NCI-H2107 (cell line): ENCODE results near the gene CYP4A22.
"Not testable (repeated sequence)": the region's sequence is repeated elsewhere in the genome, so short reads cannot be mapped to it uniquely, and the experiment has no call there.

Experiments used
- DNase-seq: peaks from one replicate; lab custom pipeline; 2025; lab: John Stamatoyannopoulos, UW

Gene CYP4A22

GRCh38 chr1:47184822-47185677, 47.8 kb downstream of the CYP4A22 start:
- no peak for DNase-seq

GRCh38 chr1:47186267-47187185, 49.3 kb downstream of the CYP4A22 start:
- DNase-seq = no peak

GRCh38 chr1:47187231-47187925, 50.1 kb downstream of the CYP4A22 start:
- no peak for DNase-seq

- no peak for DNase-seq
Measured at GRCh38 chr1:47187926-47188250, 50.6 kb downstream of the CYP4A22 start.

- DNase-seq = no peak
Measured at GRCh38 chr1:47188791-47189785, 51.8 kb downstream of the CYP4A22 start.

- DNase-seq = no peak
Measured at GRCh38 chr1:47189844-47190508, 52.7 kb downstream of the CYP4A22 start, which contains the start of gene PDZK1IP1. Gene PDZK1IP1, minus strand, starts transcription at chr1:47190036. Its CDS starts 104 bp downstream, at chr1:47189932.

GRCh38 chr1:47190509-47190855, 53.2 kb downstream of the CYP4A22 start:
- DNase-seq = no peak

GRCh38 chr1:47190857-47191256, 53.6 kb downstream of the CYP4A22 start:
- DNase-seq = no peak

- DNase-seq = no peak
Measured at GRCh38 chr1:47191940-47192457, 54.8 kb downstream of the CYP4A22 start.

- no peak for DNase-seq
Measured at GRCh38 chr1:47192458-47193384, 55.5 kb downstream of the CYP4A22 start.

- not testable (repeated sequence) for DNase-seq
Measured at GRCh38 chr1:47193496-47193895, 56.3 kb downstream of the CYP4A22 start.

- DNase-seq = no peak
Measured at GRCh38 chr1:47194311-47194710, 57.1 kb downstream of the CYP4A22 start.

GRCh38 chr1:47195981-47196380, 58.7 kb downstream of the CYP4A22 start:
- DNase-seq = not testable (repeated sequence)

GRCh38 chr1:47196622-47197021, 59.4 kb downstream of the CYP4A22 start:
- DNase-seq = no peak

GRCh38 chr1:47198214-47198613, 61.0 kb downstream of the CYP4A22 start:
- DNase-seq = no peak
